HG02623 (cell line): ENCODE measurements around the gene SORCS2.

ENCODE experiments used
- ATAC-seq: cut with Tn5 transposase; IDR thresholded peaks from one replicate; pipeline ENCODE4 v1.9.1; 2021; ENCODE audit warnings: moderate library complexity; ENCODE audit not compliant: unreplicated experiment

SORCS2 gene

DNA sequence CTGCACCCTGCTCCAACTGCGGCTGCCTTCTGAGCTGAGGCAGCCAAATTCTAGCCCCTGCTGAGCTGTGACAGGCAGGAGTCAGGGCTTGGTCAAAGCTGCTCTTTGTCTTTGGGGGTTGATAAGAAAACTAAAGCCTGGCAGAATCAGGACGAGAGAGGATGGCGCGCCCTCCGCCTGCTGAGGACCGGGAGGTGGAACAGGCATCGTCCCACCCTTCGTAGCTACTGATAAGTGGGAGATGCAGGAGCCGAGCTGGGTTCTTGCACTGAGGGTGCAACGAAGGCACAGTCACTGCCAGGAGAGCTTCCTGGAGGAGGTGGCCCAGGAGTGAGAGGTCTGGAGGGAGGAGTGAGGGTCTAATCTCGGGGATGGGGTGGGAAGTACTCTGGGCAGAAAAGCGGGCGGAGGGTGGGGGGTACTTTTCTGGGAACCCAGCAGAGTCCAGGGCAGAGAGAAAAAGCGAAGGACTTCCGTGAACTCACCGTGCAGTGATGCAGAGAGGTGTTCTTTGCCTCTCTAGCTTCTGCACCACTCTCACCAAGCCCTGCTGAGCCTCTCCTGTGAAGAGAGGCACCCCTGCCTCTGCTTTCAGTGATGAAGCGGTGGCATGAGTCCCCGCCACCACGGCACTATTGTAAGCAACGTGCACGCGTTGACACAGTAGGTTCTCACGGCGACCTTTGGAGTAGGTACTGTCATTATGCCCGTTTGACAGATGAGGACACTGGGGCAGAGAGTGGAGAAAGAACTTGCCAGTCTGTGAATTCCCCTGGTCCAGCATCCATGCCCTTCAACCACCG lies 107.8 kb downstream of the SORCS2 start:
- no peak for ATAC-seq

DNA sequence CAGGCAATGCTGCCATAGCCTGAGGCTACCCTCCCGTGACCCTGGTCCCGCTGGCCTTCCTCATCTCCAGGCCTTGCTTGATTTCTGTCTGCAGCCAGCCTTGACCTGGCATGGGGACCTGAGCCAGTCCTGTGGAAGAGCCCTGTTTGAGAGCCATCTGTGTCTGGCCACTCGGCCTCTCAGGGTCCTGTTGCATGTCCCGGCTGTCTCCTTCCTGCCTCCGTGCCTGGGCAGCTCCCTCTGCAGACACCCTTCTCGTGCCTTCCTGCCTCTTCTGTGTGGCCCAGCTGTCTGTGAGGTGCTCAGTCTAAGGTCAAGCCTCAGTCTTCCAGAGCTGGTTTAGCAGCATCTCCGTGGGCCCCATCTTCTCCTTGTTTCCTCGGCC lies 108.4 kb downstream of the SORCS2 start:
- no peak for ATAC-seq

DNA sequence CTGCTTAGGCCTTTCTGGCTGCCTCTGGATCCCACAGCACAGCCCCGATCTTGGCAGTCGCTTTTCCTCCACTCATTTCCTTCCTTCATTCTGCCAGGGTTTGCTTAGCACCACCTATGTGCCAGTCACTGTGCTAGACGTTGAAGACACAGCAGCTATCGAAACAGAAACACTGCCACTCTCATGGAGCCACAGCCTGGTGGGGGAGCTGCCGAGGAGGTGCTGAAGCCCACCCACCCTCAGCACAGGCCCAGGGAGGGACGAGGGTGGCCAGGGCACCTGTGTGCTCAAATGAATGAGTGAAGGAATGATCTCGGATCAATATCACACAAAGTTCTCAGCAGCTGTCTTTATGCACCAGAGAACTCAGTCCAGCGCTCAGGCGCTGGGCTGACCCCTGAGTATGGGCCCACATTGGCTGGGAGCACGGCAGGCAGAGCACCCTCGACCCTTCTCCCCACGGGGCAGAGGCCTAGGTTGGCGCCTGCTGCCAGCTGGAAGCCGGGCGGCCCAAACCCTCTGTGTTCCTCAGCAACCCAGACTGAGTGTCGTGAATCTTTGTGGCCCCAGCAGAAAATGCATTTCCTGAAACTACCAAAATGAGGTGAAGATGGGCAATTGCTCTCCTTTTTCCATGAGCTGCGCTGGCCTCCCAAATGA lies 108.9 kb downstream of the SORCS2 start:
- ATAC-seq, result no peak

DNA sequence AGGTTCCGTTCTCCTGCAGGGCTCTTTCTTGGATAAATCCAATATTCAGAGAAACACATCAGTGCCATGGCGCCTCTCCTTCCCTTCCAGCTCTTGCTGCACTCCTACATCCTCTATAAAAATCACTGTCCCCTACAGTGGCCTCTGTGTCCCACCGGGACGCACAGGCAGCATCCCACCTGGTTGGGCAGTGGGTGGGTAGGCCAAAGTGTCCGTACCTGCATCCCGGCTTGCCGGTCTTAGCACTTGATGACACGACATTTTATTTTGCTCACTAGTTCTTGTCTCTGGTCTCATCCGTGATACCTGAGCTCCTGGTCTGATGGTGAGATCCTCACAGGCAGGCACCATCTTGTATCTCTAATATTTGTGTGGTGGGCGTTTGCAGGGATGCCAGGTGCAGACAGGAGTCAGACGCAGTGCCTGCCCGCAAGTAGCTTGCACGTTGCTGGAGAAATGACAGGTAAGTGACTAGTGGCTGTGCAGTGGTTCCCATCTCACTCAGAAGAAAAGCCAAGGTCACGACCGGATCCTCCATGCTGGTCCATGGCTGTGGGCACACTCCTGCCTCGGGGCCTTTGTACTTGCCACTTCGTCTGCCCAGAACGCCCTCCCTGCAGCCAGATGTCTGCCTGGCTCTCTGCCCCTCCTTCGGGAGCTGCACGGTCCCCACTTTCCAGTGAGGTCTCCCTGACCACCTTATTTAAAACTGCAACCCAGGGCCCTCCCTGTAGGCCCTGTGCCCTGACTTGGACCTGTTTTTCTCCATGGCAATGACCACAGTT lies 109.7 kb downstream of the SORCS2 start:
- ATAC-seq, result no peak

DNA sequence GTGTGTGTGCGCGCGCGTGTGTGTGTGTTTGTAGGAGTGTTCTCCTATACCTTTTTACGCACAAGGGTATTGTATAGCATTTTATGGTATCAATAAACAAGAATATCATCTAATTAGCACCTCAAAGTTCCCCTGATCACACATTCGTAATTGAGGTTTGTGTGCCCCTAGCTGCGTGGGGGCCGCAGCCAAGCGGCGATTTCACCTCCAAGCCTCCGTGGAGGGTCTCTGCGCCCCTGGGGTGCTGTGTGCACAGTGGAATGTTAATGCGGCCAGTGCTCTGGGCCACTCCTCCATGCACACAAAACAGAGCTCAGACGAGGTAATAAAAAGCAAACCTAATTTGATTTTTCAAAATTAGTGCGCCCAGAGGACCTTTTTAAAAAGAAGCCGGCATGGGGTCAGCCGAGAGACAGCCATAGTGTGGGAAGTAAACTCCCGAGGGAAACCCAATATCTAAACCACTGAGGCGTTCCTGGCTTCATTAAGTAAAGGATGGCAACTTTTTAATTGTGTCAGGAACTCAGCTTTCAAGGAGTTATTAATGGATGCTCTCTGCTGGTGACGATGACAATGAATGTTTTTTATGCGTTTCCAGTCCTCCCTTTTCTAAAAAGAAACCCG lies 110.6 kb downstream of the SORCS2 start:
- ATAC-seq, result no peak

DNA sequence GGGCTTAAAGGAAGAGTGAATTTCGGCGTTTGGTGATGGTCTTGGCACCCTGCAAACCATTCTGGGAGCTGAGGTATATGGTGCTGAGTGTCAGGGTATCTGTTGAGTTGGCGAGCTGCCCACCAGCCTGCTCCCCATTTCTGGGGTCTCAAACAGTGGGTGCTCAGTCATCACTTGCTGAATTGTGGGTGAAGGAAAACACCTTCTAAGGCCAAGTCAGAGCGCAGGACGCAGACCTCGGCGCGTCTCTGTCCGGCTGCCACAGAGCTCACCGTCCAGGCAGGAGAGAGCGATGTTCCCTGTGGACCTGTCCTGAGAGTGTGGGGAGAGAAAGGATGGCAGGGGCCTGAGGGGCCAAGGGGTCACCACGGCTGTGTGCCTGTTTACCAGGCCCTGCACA lies 111.2 kb downstream of the SORCS2 start:
- no peak for ATAC-seq

DNA sequence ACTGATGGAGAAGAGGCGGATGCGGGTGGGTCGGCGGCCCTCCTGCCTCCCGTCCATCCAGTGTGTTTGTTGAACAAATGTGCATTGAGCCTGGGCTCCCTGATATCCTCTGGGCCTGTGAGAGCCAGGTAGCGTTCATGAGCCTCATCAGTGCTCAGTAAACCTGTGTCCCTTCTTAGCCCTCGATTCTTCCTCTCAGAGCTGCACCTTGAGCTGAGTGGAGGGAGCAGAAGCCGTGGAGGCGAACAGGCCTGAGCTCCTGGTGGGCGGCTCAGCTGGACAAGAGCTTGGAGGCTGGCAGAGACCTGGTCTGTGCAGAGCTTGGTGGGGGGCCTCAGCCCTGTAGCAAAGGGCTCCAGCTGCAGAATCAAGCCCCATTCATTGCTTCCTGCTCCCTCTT lies 112.1 kb downstream of the SORCS2 start:
- ATAC-seq, result no peak

DNA sequence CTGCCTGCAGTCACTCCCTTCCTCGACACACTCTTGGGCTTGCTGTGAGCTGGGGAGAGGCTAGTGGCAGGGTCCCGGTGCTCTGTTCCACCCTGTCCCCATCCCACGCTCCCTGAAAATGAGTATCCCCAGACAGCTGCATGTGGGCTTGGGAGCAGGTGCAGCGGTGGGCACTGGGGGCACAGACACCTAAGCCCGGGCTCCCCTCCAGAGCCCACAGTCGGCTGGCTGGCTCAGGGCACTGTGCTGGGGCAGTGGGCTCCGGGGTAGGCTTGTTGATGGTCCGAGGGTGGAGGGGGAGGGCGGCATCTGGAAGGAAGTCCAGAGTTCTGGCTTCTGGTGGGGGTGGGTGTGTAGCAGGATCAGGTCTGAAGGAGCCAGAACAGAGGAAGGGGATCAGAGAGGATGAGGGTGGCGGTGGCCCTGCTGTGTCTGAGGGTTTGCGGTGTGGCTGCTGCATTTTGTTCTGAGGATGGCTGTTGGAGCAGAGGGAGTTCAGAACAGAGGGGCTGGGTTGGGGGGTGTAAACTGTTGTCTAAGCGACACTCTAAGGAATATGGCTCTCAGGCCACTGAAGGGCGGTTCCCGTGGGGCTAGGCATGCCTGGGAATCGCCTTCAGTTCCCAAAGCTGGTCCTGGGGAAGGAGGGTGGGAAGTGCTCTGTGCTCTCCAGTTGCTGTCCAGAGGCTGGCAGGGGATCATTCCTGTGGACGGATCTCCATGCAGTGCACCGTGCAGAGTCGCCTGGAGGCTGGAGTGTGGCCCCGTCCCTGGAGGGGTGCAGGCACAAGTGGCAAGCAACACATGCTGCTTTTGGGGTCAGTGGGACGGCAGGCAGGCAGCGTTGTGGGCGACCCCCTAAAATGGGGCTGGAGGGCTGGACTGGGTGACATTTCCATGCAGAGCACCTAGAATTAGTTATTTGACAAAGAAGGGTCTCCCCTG lies 114.0 kb downstream of the SORCS2 start:
- no peak for ATAC-seq

DNA sequence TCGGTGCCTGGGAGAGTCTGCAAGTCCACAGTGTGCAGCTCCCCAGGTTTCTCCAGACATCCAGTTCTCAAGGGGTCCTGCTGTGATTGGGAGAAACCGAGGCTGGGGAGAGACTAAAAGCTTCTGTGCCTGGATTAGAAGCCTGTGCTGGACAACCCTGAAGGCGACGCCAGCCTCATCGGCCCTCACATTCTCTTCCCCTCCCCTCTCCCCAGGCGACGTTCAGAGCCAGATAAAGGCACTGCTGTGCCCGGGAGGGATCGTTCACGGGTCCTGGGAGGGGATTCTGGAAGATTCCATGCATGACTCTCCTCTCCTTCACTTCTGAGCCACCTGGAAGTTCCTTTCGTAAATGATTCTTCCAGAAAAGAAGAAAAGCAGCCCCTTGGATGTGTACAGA lies 114.6 kb downstream of the SORCS2 start:
- no peak for ATAC-seq

DNA sequence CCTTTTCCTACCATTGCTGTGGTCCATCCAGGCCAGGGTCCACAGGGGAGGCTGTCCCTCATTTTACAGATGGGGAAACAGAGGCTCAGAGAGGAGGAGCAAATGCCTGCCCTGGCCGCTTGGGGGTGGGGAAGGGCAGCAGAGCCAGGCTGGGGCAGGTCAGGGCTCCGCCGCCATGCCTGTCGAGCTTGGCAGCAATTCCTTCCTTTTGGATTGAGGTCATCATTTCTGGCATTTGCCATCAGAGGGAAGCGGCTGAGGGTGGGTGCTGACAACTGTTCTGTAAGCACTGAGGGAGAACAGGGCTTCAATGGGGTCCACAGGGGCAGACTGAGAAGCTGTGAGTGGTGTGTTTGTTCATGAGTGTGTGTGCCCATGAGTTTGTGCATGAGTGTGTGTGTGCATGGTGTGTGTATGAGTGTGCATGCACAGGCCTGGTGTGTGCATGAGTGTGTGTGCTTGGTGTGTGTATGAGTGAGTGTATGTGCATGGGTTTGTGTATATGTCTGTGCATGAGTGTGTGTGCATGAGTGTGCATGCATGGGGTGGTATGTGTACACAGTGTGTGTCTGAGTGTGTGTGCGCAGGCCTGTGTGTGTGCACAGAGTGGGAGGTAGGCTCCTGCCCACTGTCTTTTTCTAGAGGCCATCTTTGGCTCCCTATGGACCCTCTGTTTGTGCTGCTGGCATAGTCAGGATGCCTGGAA lies 115.2 kb downstream of the SORCS2 start:
- no peak for ATAC-seq

DNA sequence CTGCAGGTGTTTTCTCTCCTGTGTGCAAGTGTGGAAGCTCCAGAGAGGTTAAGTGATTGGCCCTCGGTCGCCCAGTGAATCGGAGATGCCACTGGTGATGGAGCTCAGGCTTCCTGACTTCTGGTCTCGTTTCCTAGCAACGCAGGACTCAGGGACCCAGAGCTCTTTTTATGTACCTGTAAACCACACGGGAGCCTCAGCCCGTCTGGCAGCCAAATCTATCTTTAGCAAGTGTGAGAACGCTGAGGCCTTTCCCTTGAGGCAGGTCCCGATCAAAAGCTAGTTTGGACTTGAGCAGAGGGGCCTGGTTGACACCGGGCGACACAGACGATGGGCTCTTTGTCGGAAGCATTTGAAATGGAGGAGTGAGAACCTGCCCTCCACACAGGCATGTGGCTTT lies 116.8 kb downstream of the SORCS2 start:
- no peak for ATAC-seq

DNA sequence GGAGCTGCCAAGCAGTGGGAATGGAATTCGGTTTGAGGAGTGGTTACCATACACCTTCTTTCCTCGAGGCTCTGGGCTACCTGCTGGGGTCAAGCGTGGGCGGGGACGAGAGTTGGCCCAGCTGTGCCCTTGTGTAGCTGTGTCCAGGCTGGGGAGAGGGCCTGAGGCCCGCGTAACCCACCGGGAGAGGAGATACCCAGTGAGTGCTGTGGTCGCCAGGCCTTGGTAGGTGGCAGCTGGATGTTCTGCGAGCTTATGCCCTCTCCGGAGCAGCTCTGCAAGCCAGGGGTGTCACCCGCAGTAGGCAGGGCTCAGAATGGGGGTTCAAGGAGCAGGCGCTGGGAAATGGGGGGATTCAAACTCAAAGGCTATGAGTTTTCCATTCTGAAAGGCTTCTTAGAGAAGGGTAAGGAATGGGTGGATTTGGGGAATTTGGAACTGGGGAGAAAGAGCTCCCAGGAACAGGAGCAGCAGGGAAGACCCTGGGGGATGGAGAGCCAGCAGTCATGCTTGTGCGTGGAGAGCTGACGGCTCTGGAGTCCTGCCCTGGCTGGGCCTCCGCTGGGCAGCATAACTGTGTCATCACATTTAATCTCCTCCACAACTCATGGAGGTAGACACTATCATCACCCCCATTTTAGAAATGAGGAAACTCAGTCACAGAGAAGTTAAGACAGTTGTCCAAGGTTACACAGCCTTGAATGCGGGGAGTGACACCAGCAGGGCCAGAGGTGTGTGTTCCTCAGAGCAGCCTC lies 117.5 kb downstream of the SORCS2 start:
- no peak for ATAC-seq

DNA sequence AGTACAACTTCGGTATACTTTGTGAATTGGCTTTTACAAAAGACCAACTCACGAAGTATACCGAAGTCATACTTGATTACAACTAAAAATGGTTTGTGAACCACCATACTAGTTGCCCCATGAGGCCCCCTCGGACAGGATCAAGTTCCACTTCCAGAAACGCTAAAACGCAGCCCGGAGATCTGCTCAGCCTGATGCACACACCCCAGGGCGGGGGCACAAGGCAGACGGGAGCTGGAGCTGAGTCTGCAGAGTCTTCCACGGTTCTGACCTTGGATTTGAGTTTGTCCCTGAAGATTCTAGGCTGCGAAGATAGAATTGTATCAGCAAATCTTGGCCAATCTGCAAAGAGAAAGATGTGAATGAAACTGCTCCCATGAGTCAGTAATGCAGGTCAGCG lies 118.1 kb downstream of the SORCS2 start:
- no peak for ATAC-seq

DNA sequence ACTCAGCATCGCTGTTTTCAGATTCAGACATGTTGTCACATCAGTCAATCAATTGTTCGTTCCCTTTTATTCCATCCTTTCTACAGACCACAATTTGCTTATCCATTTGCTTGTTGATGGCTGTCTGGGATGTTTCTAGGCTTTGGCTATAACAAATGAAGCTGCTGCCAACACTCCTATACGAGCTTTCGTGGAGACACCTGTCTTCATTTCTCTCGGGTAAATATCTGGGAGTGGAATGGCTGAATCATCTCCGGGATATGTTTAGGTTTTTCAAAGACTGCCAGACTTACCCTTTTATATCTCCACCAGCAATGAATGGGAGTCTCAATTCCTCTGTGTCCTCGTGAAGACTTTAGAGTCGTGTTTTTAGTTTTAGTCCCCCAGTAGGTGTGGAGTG lies 118.9 kb downstream of the SORCS2 start:
- no peak for ATAC-seq

DNA sequence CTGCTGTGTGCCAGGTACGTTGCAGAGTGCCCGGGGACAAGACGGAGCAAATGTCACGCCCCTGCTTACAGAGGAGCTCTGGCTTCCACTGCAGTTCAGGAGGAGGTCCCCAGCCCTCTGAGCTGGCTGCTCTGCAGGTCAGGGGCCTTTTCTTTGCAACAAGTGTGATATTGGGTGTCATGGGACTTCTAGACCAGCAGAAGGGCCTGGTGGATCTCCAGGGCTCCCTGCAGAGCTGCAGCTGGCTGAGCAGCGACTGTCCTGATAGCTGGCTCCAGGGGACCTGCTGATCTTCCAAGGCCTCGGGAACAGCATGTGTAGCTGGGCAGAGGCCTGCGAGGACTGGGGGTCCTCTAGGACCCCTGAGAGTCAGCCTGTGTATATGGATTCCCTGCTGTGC lies 120.4 kb downstream of the SORCS2 start:
- no peak for ATAC-seq

DNA sequence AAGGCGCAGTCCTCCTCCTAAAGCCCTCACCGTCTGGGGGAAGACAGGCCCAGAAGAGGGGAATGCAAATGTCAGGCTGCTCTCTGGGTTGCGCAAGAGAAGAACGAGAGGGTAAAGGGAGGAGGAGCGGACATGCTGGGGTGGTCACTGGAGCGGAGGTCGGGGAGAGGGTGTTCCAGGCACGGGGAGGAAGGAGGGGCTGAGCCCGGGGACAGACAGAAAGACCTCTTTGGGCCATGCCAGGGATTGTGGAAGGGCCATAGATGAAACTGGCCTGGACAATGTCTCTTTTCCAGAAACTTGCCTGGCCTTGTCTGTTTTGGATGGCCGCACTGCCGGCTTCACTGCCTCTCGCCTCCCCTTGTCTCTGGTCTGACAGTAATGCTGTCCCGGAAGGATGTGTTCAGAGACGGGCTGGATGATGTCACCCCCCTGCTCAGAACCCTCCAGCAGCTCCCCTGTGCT lies 121.0 kb downstream of the SORCS2 start:
- ATAC-seq, result no peak

DNA sequence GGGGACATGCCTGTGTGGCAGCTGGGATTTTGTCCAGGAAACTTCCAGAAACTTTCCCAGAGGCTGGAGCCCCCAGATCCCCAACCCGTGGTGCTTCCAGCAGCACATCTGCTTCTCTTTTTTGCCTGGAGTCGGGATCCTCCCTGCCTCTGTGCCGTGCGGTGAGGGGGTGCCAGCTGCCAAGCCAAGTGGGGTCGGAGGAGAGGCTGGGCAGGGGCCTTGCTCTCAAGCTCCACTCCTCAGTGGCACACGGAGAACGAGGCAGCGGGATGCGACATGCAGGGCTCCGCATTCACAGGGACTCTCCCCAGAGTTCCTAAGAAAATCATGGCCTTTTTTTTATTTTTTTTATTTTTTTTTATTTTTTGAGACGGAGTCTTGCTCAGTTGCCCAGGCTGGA lies 121.7 kb downstream of the SORCS2 start:
- ATAC-seq, result no peak

DNA sequence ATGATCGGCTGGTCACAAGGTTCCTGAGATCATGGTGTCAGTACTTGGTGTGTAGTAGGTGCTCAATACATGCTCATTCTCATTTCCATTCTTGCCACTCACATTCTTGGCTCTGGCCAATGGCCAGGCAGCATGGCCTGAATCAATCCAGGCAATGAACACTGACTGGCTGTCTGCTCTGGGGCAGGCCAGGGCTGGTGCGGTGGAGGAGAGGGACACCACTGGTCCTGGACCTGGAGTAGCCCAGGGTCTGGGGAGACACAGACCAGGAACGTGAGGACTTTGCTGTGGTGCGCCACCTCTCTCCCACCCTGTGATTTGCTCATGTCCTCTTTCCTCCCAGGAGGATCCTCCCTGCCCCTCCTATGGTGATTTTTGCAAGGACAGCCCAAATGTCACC lies 122.9 kb downstream of the SORCS2 start:
- no peak for ATAC-seq

DNA sequence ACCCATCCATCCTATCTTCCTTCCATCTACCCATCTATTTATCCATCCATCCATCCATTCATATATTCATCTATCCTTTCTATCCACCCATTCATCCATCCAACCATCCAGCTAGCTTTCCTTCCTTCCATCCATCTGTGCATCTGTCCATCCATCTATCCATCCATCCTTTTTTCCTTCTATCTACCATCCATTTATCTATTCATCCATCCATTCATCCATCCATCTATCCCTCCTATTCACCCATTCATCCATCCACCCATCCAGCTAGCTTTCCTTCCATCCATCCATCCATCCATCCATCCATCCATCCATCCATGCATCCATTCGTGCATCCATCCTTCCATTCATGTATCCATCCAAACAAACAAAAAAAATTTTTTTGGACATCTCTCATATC lies 123.6 kb downstream of the SORCS2 start:
- no peak for ATAC-seq
